H1 (cell line): ENCODE data around the gene MTFMT. TPM values are rescaled to one million over a fixed set of nuclear protein-coding genes. Genes with fewer than 3 reads are reported as not detected.
A peak's percentile ranks its signal among the peaks of the same experiment; 100 is the strongest.

Experiments
- CTCF ChIA-PET: fragments of 300-600 bp; sonication (Branson Sonifier 250); formaldehyde crosslinking; loops from one replicate; lab custom pipeline; 2021; ENCODE audit not compliant: partially characterized antibody; lab: Charles Lee
- POLR2A ChIA-PET: fragments of 300-600 bp; sonication (Branson Sonifier 250); formaldehyde crosslinking; loops from one replicate; lab custom pipeline; 2021; ENCODE audit warnings: inconsistent platforms; ENCODE audit not compliant: partially characterized antibody; lab: Charles Lee
- DNase-seq, 2 experiments: peaks; one replicate each; pipeline versions ENCODE4 v3.0.0 to v3.0.0-alpha.2; 2010 to 2022; ENCODE audit warnings: low spot score in 2 of 2, low read depth in 1 of 2, mixed read lengths in 1 of 2
- FAIRE-seq: peaks from 2 replicates; lab custom pipeline; 2011; peaks lifted over from hg19 to GRCh38; lab: Jason Lieb, UNC
- H2AFZ ChIP-seq: 2 replicates; pipeline ENCODE4 v1.8.1; 2012; ENCODE audit warnings: low read length, inconsistent platforms
- H2AK5ac ChIP-seq: 2 replicates; pipeline ENCODE4 v1.6.1; 2013; ENCODE audit warnings: low read depth, low read length
- H2BK120ac ChIP-seq: replicated peaks from 2 replicates; pipeline ENCODE3; 2013; ENCODE audit warnings: low read depth, low read length, inconsistent platforms
- H2BK12ac ChIP-seq: 2 replicates; pipeline ENCODE4 v1.6.1; 2013; ENCODE audit warnings: low read depth, low read length
- H2BK15ac ChIP-seq: 2 replicates; pipeline ENCODE4 v1.6.1; 2013; ENCODE audit warnings: low read length
- H2BK20ac ChIP-seq: 2 replicates; pipeline ENCODE4 v1.6.1; 2013; ENCODE audit warnings: low read length
- H2BK5ac ChIP-seq: 2 replicates; pipeline ENCODE4 v1.6.1; 2013; ENCODE audit warnings: low read depth, low read length
- H3K14ac ChIP-seq: 2 replicates; pipeline ENCODE4 v1.6.1; 2013; ENCODE audit warnings: inconsistent platforms; ENCODE audit not compliant: insufficient read length
- H3K18ac ChIP-seq: 2 replicates; pipeline ENCODE4 v1.6.1; 2013; ENCODE audit warnings: low read length; ENCODE audit errors: extremely low read depth
- H3K23ac ChIP-seq: 2 replicates; pipeline ENCODE4 v1.6.1; 2013; ENCODE audit warnings: inconsistent platforms; ENCODE audit not compliant: insufficient read length
- H3K23me2 ChIP-seq: 2 replicates; pipeline ENCODE4 v1.6.1; 2013; ENCODE audit warnings: low read depth, low read length
- H3K27ac ChIP-seq: 2 replicates; pipeline ENCODE4 v1.6.1; 2011; ENCODE audit warnings: low read depth, low read length, inconsistent platforms
- H3K27me3 ChIP-seq, 4 experiments: replicated peaks in 1 of 4; 1 replicate in 1 of 4; 2 replicates in 3 of 4; pipeline versions ENCODE4 v1.6.1 to v1.8.1; 2011 to 2013; ENCODE audit warnings: low read length in 3 of 4, mild to moderate bottlenecking in 3 of 4, inconsistent platforms in 2 of 4, mixed read lengths in 2 of 4, moderate library complexity in 1 of 4; ENCODE audit not compliant: control insufficient read depth in 3 of 4, insufficient read depth in 3 of 4; ENCODE audit errors: extremely low read depth in 1 of 4
- H3K36me3 ChIP-seq, 4 experiments: 2 replicates each; pipeline versions ENCODE4 v1.6.1 to v1.8.1; 2011 to 2013; ENCODE audit warnings: mild to moderate bottlenecking in 4 of 4, low read length in 3 of 4, moderate library complexity in 2 of 4, control low read depth in 1 of 4, inconsistent platforms in 1 of 4; ENCODE audit not compliant: insufficient read depth in 4 of 4, control insufficient read depth in 2 of 4
- H3K4ac ChIP-seq: replicated peaks from 2 replicates; pipeline ENCODE3; 2013; ENCODE audit warnings: low read length, low read depth, mixed read lengths, inconsistent platforms; ENCODE audit not compliant: insufficient read length
- H3K4me1 ChIP-seq, 4 experiments: replicated peaks in 1 of 4; 1 replicate in 1 of 4; 2 replicates in 3 of 4; pipeline versions ENCODE4 v1.6.1 to v1.8.1; 2011 to 2013; ENCODE audit warnings: low read length in 3 of 4, inconsistent platforms in 2 of 4, mixed read lengths in 1 of 4; ENCODE audit not compliant: insufficient read depth in 4 of 4, control insufficient read depth in 3 of 4
- H3K4me2 ChIP-seq, 2 experiments: 2 replicates each; pipeline versions ENCODE4 v1.6.1 to v1.8.1; 2011 to 2013; ENCODE audit warnings: low read depth in 2 of 2, low read length in 2 of 2, control low read depth in 1 of 2, inconsistent platforms in 1 of 2, mild to moderate bottlenecking in 1 of 2; ENCODE audit not compliant: insufficient read depth in 1 of 2
- H3K4me3 ChIP-seq, 4 experiments: fragments of 200-600, 300-600 bp in 1 of 4; sonication (generic), shearing (Covaris generic), sonication (Bioruptor Twin) in 1 of 4; 2 replicates each; pipeline versions ENCODE4 v1.5.1 to v1.8.1; 2011 to 2016; ENCODE audit warnings: low read length in 4 of 4, low read depth in 3 of 4, control low read depth in 2 of 4, inconsistent platforms in 2 of 4, mild to moderate bottlenecking in 2 of 4, mixed read lengths in 1 of 4, moderate library complexity in 1 of 4; ENCODE audit not compliant: insufficient read depth in 2 of 4; ENCODE audit errors: extremely low read depth in 1 of 4
- H3K56ac ChIP-seq: replicated peaks from 2 replicates; pipeline ENCODE3; 2013; ENCODE audit warnings: low read depth, mild to moderate bottlenecking, mixed read lengths, low read length, inconsistent platforms; ENCODE audit not compliant: insufficient read length
- H3K79me1 ChIP-seq: 2 replicates; pipeline ENCODE4 v1.6.1; 2013; ENCODE audit warnings: low read depth, low read length, control low read depth
- H3K79me2 ChIP-seq, 2 experiments: 2 replicates each; pipeline versions ENCODE4 v1.6.1 to v1.8.1; 2012 to 2013; ENCODE audit warnings: low read length in 2 of 2, mild to moderate bottlenecking in 2 of 2, inconsistent platforms in 1 of 2; ENCODE audit not compliant: insufficient read depth in 2 of 2, control insufficient read depth in 1 of 2
- H3K9ac ChIP-seq, 4 experiments: replicated peaks in 1 of 4; 1 replicate in 1 of 4; 2 replicates in 3 of 4; pipeline versions ENCODE4 v1.6.1 to v1.8.1; 2011 to 2013; ENCODE audit warnings: low read depth in 3 of 4, low read length in 3 of 4, control low read depth in 2 of 4, mild to moderate bottlenecking in 2 of 4, moderate library complexity in 2 of 4, inconsistent platforms in 1 of 4; ENCODE audit errors: extremely low read depth in 1 of 4
- H3K9me3 ChIP-seq, 2 experiments: 2 replicates each; pipeline versions ENCODE4 v1.6.1 to v1.8.1; 2012 to 2013; ENCODE audit warnings: mild to moderate bottlenecking in 2 of 2, moderate library complexity in 2 of 2, control low read depth in 1 of 2, inconsistent platforms in 1 of 2, low read depth in 1 of 2, low read length in 1 of 2, mixed read lengths in 1 of 2; ENCODE audit not compliant: insufficient read depth in 2 of 2
- H4K20me1 ChIP-seq, 2 experiments: replicated peaks in 1 of 2; 2 replicates each; pipeline versions ENCODE3 to v1.8.1; 2011 to 2013; ENCODE audit warnings: inconsistent platforms in 2 of 2, low read length in 2 of 2, mild to moderate bottlenecking in 1 of 2; ENCODE audit not compliant: insufficient read depth in 2 of 2, control insufficient read depth in 1 of 2
- H4K5ac ChIP-seq: 2 replicates; pipeline ENCODE4 v1.6.1; 2013; ENCODE audit warnings: low read length, low read depth, mixed read lengths, inconsistent platforms; ENCODE audit not compliant: insufficient read length
- H4K8ac ChIP-seq: 2 replicates; pipeline ENCODE4 v1.8.0; 2013; ENCODE audit warnings: mild to moderate bottlenecking, moderate library complexity, low read length, inconsistent platforms; ENCODE audit not compliant: insufficient read depth; ENCODE audit errors: extremely low read depth
- H4K91ac ChIP-seq: replicated peaks from 2 replicates; pipeline ENCODE3; 2013; ENCODE audit warnings: low read length, mixed read lengths, inconsistent platforms; ENCODE audit not compliant: insufficient read length
- BACH1 ChIP-seq: IDR thresholded peaks from 2 replicates; pipeline ENCODE4 v1.6.1; 2012; ENCODE audit warnings: low read length, improper control_type of control experiment
- CBX8 ChIP-seq: fragments of 300-800, 300-1000 bp; sonication (generic); IDR thresholded peaks from 2 replicates; pipeline ENCODE4 v1.7.1; 2016; ENCODE audit warnings: low read depth, low read length, borderline replicate concordance
- FOSL1 ChIP-seq: IDR thresholded peaks from 2 replicates; pipeline ENCODE4 v1.6.1; 2011; ENCODE audit warnings: mild to moderate bottlenecking, low read depth, low read length, moderate library complexity; ENCODE audit not compliant: insufficient read depth
- GTF2F1 ChIP-seq: IDR thresholded peaks from 2 replicates; pipeline ENCODE4 v1.6.1; 2012; ENCODE audit warnings: low read depth, low read length, improper control_type of control experiment, borderline replicate concordance
- JUN ChIP-seq: IDR thresholded peaks from 2 replicates; pipeline ENCODE4 v1.6.1; 2011; ENCODE audit warnings: low read depth, mild to moderate bottlenecking, improper control_type of control experiment, low read length
- TEAD4 ChIP-seq: IDR thresholded peaks from 2 replicates; pipeline ENCODE4 v1.6.1; 2012; ENCODE audit warnings: low read depth, low read length, inconsistent platforms, mixed read lengths
- WGBS, 2 experiments: shearing (Covaris generic) in 1 of 2; methylation state at CpG; one replicate each; pipeline versions ENCODE4 v1.1.6 to v1.1.7; 2013 to 2015; ENCODE audit warnings: low lambda C conversion rate in 2 of 2, mixed read lengths in 2 of 2, inconsistent platforms in 1 of 2, low coverage in 1 of 2, missing lambda C conversion rate in 1 of 2; ENCODE audit not compliant: insufficient replicate concordance in 2 of 2, insufficient coverage in 1 of 2, insufficient read length in 1 of 2; ENCODE audit errors: extremely low coverage in 1 of 2, missing lambda C conversion rate in 1 of 2; 5-methylcytosine and 5-hydroxymethylcytosine counted together
- polyA plus RNA-seq, 7 experiments: library from polyadenylated mRNA; depleted of rRNA in 3 of 7; stranded (reverse) in 5 of 7; unstranded in 2 of 7; fragments of >200 nt in 5 of 7; fragments of 200-250 nt in 2 of 7; gene quantifications; 1 replicate in 5 of 7; 2 replicates in 1 of 7; 4 replicates in 1 of 7; pipeline versions ENCODE4 v1.2.1 to v1.2.3, GENCODE V29; 2011 to 2013; ENCODE audit warnings: missing spikeins in 2 of 7, mixed read lengths in 2 of 7
- total RNA-seq: library from RNA; stranded (reverse); fragmentation: NEBNext Ultra II Directional; extraction: Animal tissue kit (Norgen Biotek cat#: 25700); gene quantifications from 2 replicates; pipeline ENCODE4 v1.2.1, GENCODE V29; 2021

Gene MTFMT
- total and polyA plus RNA-seq, 2 of the 8 experiments (the other 6 are each of a cell fraction or from before 2014, with no cell fraction given) = 7.7 to 20.8 TPM

DNA sequence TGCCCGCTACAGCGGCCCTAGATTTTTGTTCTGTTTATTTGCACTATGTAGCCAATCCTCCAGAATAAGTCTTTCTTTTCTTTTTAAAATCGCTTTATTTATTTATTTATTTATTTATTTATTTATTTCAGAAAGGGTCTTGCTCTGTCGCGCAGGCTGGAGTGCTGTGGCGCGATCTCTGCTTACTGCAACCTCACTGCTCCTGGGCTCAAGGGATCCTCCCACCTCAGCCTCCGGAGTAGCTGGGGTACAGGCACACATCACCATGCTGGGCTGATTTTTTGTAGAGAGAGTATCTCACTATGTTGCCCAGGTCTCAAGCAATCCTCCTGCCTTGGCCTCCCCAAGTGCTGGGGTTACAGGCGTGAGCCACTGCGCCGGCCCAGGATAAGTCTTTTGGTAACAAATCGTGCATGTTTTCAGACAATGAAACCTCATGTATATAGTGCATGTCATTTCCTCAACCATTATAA is 333 bp upstream of the MTFMT start:
- no peak overlapping the region for H2BK20ac ChIP-seq
- H3K4ac ChIP-seq = no peak overlapping the region
- H4K5ac ChIP-seq = no peak overlapping the region
- no peaks in the 10 kb centered on the region for H3K27me3 ChIP-seq
- 66% methylated on average over 12 of the region's 12 CpGs; no CpG with 5 or more reads in 1 of the 2 experiments for WGBS, 2 experiments
- peaks cover 0 to 1% of the 10 kb centered on the region in 2 experiments for H4K20me1 ChIP-seq
- no peak overlapping the region for H2BK15ac ChIP-seq
- DNase-seq (no peak), FAIRE-seq (no peak)
- no peak overlapping the region for H2AK5ac ChIP-seq
- no peak overlapping the region for H2BK12ac ChIP-seq
- no peak overlapping the region for H3K14ac ChIP-seq
- H4K8ac ChIP-seq = peak overlapping the region; percentile 45; the same call in 1 of the 2 replicates
- H3K56ac ChIP-seq = no peak overlapping the region
- H3K4me2 ChIP-seq = peak overlapping the region in 1 of 2 experiments; percentile 88; a peak in 1 of 4 replicates
- H4K91ac ChIP-seq = no peak overlapping the region
- H3K23ac ChIP-seq = no peak overlapping the region
- no peak overlapping the region for H3K27ac ChIP-seq
- peaks cover 0 to 7% of the 10 kb centered on the region in 2 experiments; a peak in 1 of 4 replicates for H3K79me2 ChIP-seq
- CTCF ChIA-PET = interaction anchor here (0.8 to 2.3 kb wide), 2 partner anchors 10 to 57 kb away, joined by 3 to 7 read pairs; no protein-coding TSS in a partner anchor
- H2BK5ac ChIP-seq = no peak overlapping the region
- no peak overlapping the region for H3K9ac ChIP-seq
- no peaks in the 10 kb centered on the region for H3K9me3 ChIP-seq
- H2AFZ ChIP-seq = no peak overlapping the region
- peaks cover 0 to 2% (median 0%) of the 10 kb centered on the region in 4 experiments; a peak in 1 of 7 replicates for H3K4me1 ChIP-seq
- H3K18ac ChIP-seq = no peak overlapping the region
- peak overlapping the region in 3 of 4 experiments; percentile 75 to 93 (median 91); a peak in 3 of 8 replicates for H3K4me3 ChIP-seq
- POLR2A ChIA-PET = interaction anchor here (0.6 to 1.4 kb wide), 3 partner anchors 11 to 268 kb away, joined by 3 to 4 read pairs (median 3); no protein-coding TSS in a partner anchor
- no peaks in the 10 kb centered on the region; the same call in 1 of the 2 replicates for H3K23me2 ChIP-seq
- H3K79me1 ChIP-seq = peaks cover 5% of the 10 kb centered on the region; the same call in 1 of the 2 replicates
- no peak overlapping the region for H2BK120ac ChIP-seq
- peaks cover 0 to 13% (median 2%) of the 10 kb centered on the region in 4 experiments; a peak in 5 of 8 replicates for H3K36me3 ChIP-seq
- no peak for TF ChIP-seq CBX8
- no peak for TF ChIP-seq BACH1
- no peak for TF ChIP-seq JUN
- TF ChIP-seq GTF2F1 = no peak
- TF ChIP-seq TEAD4 = no peak
- no peak for TF ChIP-seq FOSL1
